CD14-positive monocyte (primary cell): Measurements from ENCODE around the gene PKHD1. TPM values are rescaled to one million over a fixed set of nuclear protein-coding genes. Genes with fewer than 3 reads are reported as not detected.

Source experiments
- DNase-seq, 3 donors: peaks; one replicate each; pipeline ENCODE4 v3.0.0-alpha.2; 2011 to 2022
- H2AFZ ChIP-seq: 2 replicates; pipeline ENCODE4 v1.6.0; 2012; ENCODE audit warnings: mild to moderate bottlenecking, low read depth, low read length, inconsistent platforms; ENCODE audit not compliant: insufficient read depth, poor library complexity, severe bottlenecking
- H3K27ac ChIP-seq, 2 donors: 1 replicate in 1 of 2; 2 replicates in 1 of 2; pipeline ENCODE4 v1.5.1; 2012 to 2013; ENCODE audit warnings: low read length in 2 of 2, control low read depth in 1 of 2, inconsistent platforms in 1 of 2, low read depth in 1 of 2, mild to moderate bottlenecking in 1 of 2
- H3K27me3 ChIP-seq, 2 donors: one replicate each; pipeline versions ENCODE4 v1.6.0 to v1.6.1; 2011 to 2013; ENCODE audit warnings: low read length in 2 of 2; ENCODE audit not compliant: control insufficient read depth in 2 of 2, insufficient read depth in 2 of 2
- H3K36me3 ChIP-seq, 2 donors: replicated peaks in 1 of 2; 1 replicate in 1 of 2; 2 replicates in 1 of 2; pipeline versions ENCODE4 v1.5.1 to v1.6.1; 2012 to 2013; ENCODE audit warnings: low read length in 2 of 2, control low read depth in 1 of 2, inconsistent platforms in 1 of 2, mild to moderate bottlenecking in 1 of 2; ENCODE audit not compliant: insufficient read depth in 2 of 2, control insufficient read depth in 1 of 2
- H3K4me1 ChIP-seq, 2 donors: 1 replicate in 1 of 2; 2 replicates in 1 of 2; pipeline versions ENCODE4 v1.5.1 to v1.6.1; 2012 to 2013; ENCODE audit warnings: low read length in 2 of 2, control low read depth in 1 of 2, inconsistent platforms in 1 of 2, mild to moderate bottlenecking in 1 of 2, moderate library complexity in 1 of 2; ENCODE audit not compliant: insufficient read depth in 2 of 2, control insufficient read depth in 1 of 2
- H3K4me2 ChIP-seq: replicated peaks from 2 replicates; pipeline ENCODE3; 2012; ENCODE audit warnings: low read length, moderate library complexity, mild to moderate bottlenecking; ENCODE audit not compliant: poor library complexity, severe bottlenecking; ENCODE audit errors: extremely low read depth
- H3K4me3 ChIP-seq, 3 experiments: fragments of 200-600 bp in 1 of 3; sonication (generic) in 1 of 3; replicated peaks in 1 of 3; 1 replicate in 2 of 3; 2 replicates in 1 of 3; pipeline ENCODE4 v1.5.1; 2011 to 2013; ENCODE audit warnings: low read length in 3 of 3, mild to moderate bottlenecking in 3 of 3, control low read depth in 2 of 3, low read depth in 2 of 3, inconsistent platforms in 1 of 3, moderate library complexity in 1 of 3
- H3K79me2 ChIP-seq: 2 replicates; pipeline ENCODE4 v1.6.0; 2012; ENCODE audit warnings: mild to moderate bottlenecking, control low read depth, inconsistent platforms, low read length, moderate library complexity; ENCODE audit not compliant: insufficient read depth
- H3K9ac ChIP-seq: 2 replicates; pipeline ENCODE4 v1.6.0; 2017; ENCODE audit warnings: low read length, mild to moderate bottlenecking; ENCODE audit not compliant: insufficient read depth, poor library complexity, severe bottlenecking
- H3K9me3 ChIP-seq, 2 donors: replicated peaks in 1 of 2; 1 replicate in 1 of 2; 2 replicates in 1 of 2; pipeline versions ENCODE4 v1.5.1 to v1.6.1; 2012 to 2013; ENCODE audit warnings: low read length in 2 of 2, control low read depth in 1 of 2; ENCODE audit not compliant: control insufficient read depth in 1 of 2, insufficient read depth in 1 of 2
- H4K20me1 ChIP-seq: 2 replicates; pipeline ENCODE4 v1.6.0; 2012; ENCODE audit warnings: mild to moderate bottlenecking, low read length, control low read depth, moderate library complexity; ENCODE audit not compliant: insufficient read depth
- H3K27ac Mint-ChIP-seq, 7 donors: one replicate each; pipeline ENCODE4 v1.8.0; 2020; ENCODE audit warnings: mild to moderate bottlenecking in 7 of 7, mixed read lengths in 7 of 7, moderate library complexity in 6 of 7, inconsistent platforms in 2 of 7
- H3K27me3 Mint-ChIP-seq, 3 donors: one replicate each; pipeline ENCODE4 v1.8.0; 2021 to 2022; ENCODE audit warnings: low read depth in 3 of 3, mild to moderate bottlenecking in 3 of 3, mixed read lengths in 3 of 3, moderate library complexity in 3 of 3, inconsistent platforms in 1 of 3
- H3K36me3 Mint-ChIP-seq, 2 donors: one replicate each; pipeline ENCODE4 v1.8.0; 2020; ENCODE audit warnings: mixed read lengths in 2 of 2, inconsistent platforms in 1 of 2, mild to moderate bottlenecking in 1 of 2
- H3K4me1 Mint-ChIP-seq: one replicate; pipeline ENCODE4 v1.8.0; 2020; ENCODE audit warnings: mild to moderate bottlenecking, mixed read lengths
- H3K4me3 Mint-ChIP-seq, 2 donors: one replicate each; pipeline ENCODE4 v1.8.0; 2020; ENCODE audit warnings: mild to moderate bottlenecking in 2 of 2, mixed read lengths in 2 of 2, moderate library complexity in 1 of 2
- H3K9me3 Mint-ChIP-seq, 7 donors: one replicate each; pipeline ENCODE4 v1.8.0; 2020 to 2022; ENCODE audit warnings: mixed read lengths in 7 of 7, mild to moderate bottlenecking in 6 of 7, moderate library complexity in 6 of 7, inconsistent platforms in 2 of 7
- CTCF ChIP-seq: fragments of 200-600 bp; IDR thresholded peaks from one replicate; pipeline ENCODE4 v1.8.0; 2022; ENCODE audit warnings: antibody characterized with exemption, mild to moderate bottlenecking
- WGBS: methylation state at CpG from one replicate; pipeline ENCODE4 v1.1.5; 2013; ENCODE audit warnings: missing lambda C conversion rate; ENCODE audit not compliant: insufficient coverage; 5-methylcytosine and 5-hydroxymethylcytosine counted together
- intact Hi-C, 2 donors: fragments of 100-400 bp; cut with micrococcal nuclease; formaldehyde crosslinking; loops; one replicate each; pipeline versions ENCODE4 v1.15.0 to v1.15.1; 2023
- polyA plus RNA-seq, 3 donors: library from polyadenylated mRNA; depleted of rRNA in 1 of 3; unstranded in 2 of 3; stranded (reverse) in 1 of 3; fragments of 300-500 nt in 2 of 3; fragments of >200 nt in 1 of 3; fragmentation: Illumina TruSeq in 2 of 3; gene quantifications; 1 replicate in 2 of 3; 2 replicates in 1 of 3; pipeline ENCODE4 v1.2.3, GENCODE V29; 2012 to 2021

The PKHD1 gene
- polyA plus RNA-seq, 3 donors: not detected

GRCh38 chr6:51790946-51791345, 296.5 kb downstream of the PKHD1 start:
- Histone ChIP-seq H3K4me3 (no peak overlapping the region), H3K36me3 (no peaks in the 10 kb centered on the region), H3K27ac (no peak overlapping the region), H3K27me3 (no peaks in the 10 kb centered on the region), H3K79me2 (no peaks in the 10 kb centered on the region), H3K9me3 (no peaks in the 10 kb centered on the region), H3K9ac (no peak overlapping the region), H3K4me1 (no peaks in the 10 kb centered on the region), H2AFZ (no peak overlapping the region), H4K20me1 (no peaks in the 10 kb centered on the region), H3K4me2 (no peak overlapping the region)
- Mint-ChIP-seq H3K36me3 (no peaks in the 10 kb centered on the region), H3K27me3 (peaks cover 0 to 3% (median 0%) of the 10 kb centered on the region in 3 donors), H3K4me3 (no peak overlapping the region), H3K4me1 (no peaks in the 10 kb centered on the region), H3K27ac (no peak overlapping the region), H3K9me3 (peaks cover 0 to 10% (median 3%) of the 10 kb centered on the region in 7 donors)
- intact Hi-C loops: no loop called here
- no peak for DNase-seq
- WGBS: 86% methylated on average over 4 of the region's 5 CpGs
- TF ChIP-seq CTCF: no peak

- H3K27me3 Mint-ChIP-seq: peaks cover 0 to 1% (median 0%) of the 10 kb centered on the region in 3 donors
- no peak overlapping the region for H3K4me2 ChIP-seq
- intact Hi-C loops: no loop called here
- no peak overlapping the region for H3K4me3 Mint-ChIP-seq
- no peak overlapping the region for H3K4me3 ChIP-seq
- peaks cover 0 to 1% (median 0%) of the 10 kb centered on the region in 7 donors for H3K9me3 Mint-ChIP-seq
- H3K36me3 Mint-ChIP-seq: no peaks in the 10 kb centered on the region
- H3K27me3 ChIP-seq: no peaks in the 10 kb centered on the region
- no peak overlapping the region for H3K9ac ChIP-seq
- H3K9me3 ChIP-seq: no peaks in the 10 kb centered on the region
- no peaks in the 10 kb centered on the region for H3K4me1 ChIP-seq
- H4K20me1 ChIP-seq: no peaks in the 10 kb centered on the region
- no CpG with 5 or more reads among the region's 1 CpG for WGBS
- no peak overlapping the region for H3K27ac ChIP-seq
- H3K79me2 ChIP-seq: no peaks in the 10 kb centered on the region
- no peak overlapping the region for H3K27ac Mint-ChIP-seq
- no peaks in the 10 kb centered on the region for H3K36me3 ChIP-seq
- DNase-seq: no peak
- no peaks in the 10 kb centered on the region for H3K4me1 Mint-ChIP-seq
- no peak for TF ChIP-seq CTCF
- no peak overlapping the region for H2AFZ ChIP-seq
These were observed 299.3 kb downstream of the PKHD1 start for GRCh38 chr6:51788121-51788520.
